ENCODE data around the gene PCDHGB6.

GRCh38 chr5:141427783-141428426, 20.1 kb downstream of the PCDHGB6 start:
- TF ChIP-seq, protein P1, sequence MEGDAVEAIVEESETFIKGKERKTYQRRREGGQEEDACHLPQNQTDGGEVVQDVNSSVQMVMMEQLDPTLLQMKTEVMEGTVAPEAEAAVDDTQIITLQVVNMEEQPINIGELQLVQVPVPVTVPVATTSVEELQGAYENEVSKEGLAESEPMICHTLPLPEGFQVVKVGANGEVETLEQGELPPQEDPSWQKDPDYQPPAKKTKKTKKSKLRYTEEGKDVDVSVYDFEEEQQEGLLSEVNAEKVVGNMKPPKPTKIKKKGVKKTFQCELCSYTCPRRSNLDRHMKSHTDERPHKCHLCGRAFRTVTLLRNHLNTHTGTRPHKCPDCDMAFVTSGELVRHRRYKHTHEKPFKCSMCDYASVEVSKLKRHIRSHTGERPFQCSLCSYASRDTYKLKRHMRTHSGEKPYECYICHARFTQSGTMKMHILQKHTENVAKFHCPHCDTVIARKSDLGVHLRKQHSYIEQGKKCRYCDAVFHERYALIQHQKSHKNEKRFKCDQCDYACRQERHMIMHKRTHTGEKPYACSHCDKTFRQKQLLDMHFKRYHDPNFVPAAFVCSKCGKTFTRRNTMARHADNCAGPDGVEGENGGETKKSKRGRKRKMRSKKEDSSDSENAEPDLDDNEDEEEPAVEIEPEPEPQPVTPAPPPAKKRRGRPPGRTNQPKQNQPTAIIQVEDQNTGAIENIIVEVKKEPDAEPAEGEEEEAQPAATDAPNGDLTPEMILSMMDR (IDR thresholded peaks at IDR 0.05) = no peak
- no peak for TF ChIP-seq POLR2AphosphoS5 (IDR thresholded peaks at IDR 0.05)
